ENCODE measurements around the gene RTN4IP1.
"Not testable (repeated sequence)": the region's sequence is repeated elsewhere in the genome, so short reads cannot be mapped to it uniquely, and the experiment has no call there.

RTN4IP1 gene

GRCh38 chr6:106581468-106581867, 47.8 kb downstream of the RTN4IP1 start:
- DNase-seq (ENCODE audit: low read depth), result no peak

DNA sequence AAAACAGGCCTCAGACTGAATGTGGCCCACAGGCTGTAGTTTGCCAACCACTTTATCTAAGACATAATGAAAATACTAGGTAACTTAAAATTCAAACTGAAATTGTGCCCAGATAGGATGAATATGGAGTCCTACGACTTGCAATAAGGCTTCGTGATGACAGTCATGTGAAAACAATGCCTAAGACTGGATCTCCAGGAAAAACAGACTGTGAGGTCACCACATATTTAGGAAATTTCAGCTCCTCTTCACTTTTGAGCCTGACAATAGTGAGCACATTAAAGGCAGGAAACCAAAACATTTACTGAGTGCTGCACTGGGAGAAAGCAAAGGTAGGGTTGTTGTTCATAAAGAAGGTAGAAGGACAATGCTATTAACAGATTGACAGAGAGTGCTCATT, 50.0 kb downstream of the RTN4IP1 start:
- no peak for DNase-seq (ENCODE audit: low read depth)

GRCh38 chr6:106574741-106575458, 54.4 kb downstream of the RTN4IP1 start:
- DNase-seq (ENCODE audit: low read depth), result no peak

DNA sequence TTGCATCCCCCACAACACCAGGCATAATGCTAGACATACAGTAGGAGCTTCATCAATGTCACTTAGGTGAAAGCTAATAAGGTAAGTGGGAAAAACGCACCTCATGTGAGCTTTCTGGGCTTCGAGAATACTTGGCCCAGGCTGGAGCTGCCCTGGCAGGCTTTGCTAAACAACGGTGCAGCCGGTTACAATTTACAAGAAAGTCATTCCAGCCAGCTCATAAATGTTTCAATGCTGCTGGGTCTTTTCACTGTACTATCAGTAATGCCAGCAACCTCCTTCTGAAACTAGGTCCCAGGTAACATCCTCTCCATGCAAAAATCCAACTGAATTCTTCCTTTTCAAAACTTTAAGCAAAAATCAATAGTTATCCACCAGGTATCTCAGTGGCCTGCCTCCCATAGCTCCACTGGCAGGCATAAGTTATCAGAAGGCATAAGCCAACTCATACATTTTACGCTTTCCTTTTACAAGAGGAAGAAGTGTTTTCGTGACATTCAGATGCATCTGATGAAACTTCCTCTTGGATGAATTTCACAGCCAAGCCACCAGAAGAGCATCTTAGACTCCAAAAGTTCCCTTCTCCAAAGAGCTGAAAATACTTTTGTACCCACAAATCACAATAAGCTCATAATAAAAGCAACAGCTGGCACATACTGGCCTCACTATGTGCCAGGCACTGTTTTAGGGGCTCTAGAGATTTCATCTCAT, 56.3 kb downstream of the RTN4IP1 start:
- DNase-seq (ENCODE audit: low read depth), result no peak

- no peak for DNase-seq (ENCODE audit: low read depth)
Measured at GRCh38 chr6:106572436-106572835, 56.9 kb downstream of the RTN4IP1 start.

DNA sequence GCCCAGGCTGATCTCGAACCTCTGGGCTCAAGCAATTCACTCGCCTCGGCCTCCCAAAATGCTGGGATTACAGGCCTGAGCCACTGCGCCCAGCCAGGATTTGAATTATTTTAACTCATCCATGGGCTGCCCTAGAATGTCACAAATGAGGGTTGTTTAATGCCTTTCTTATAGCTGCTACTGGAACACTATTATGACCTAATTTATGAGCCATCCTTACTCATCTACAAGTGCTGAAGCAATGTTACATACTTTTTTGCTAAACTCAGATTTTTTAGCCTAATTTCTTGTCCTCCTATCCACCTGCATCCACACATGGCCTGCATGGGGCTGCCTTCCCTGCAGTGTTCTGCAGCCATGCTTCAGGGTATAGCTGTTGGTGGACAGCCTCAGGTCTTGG, 59.9 kb downstream of the RTN4IP1 start:
- DNase-seq (ENCODE audit: low read depth), result no peak

GRCh38 chr6:106568530-106568929, 60.8 kb downstream of the RTN4IP1 start:
- no peak for DNase-seq (ENCODE audit: low read depth)

GRCh38 chr6:106564476-106564875, 64.8 kb downstream of the RTN4IP1 start:
- no peak for DNase-seq (ENCODE audit: low read depth)

DNA sequence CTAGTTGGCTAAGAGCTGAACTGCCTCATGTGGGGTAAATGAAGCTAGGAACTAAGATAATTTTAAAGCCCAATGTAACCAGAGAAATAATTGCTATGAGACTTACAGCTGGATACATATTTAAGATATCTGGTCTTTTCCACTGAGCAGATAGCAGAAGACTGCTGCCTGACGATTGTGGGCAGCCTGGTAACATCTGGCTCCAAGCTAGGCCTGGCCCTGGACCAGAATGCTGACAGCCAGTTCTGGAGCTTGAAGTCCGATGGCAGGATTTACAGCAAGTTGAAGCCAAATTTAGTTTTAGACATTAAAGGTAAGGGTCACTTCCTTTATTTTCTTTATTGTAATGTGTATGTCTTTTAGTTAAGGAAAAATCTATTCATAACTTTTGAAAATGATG, 65.7 kb downstream of the RTN4IP1 start:
- no peak for DNase-seq (ENCODE audit: low read depth)

DNA sequence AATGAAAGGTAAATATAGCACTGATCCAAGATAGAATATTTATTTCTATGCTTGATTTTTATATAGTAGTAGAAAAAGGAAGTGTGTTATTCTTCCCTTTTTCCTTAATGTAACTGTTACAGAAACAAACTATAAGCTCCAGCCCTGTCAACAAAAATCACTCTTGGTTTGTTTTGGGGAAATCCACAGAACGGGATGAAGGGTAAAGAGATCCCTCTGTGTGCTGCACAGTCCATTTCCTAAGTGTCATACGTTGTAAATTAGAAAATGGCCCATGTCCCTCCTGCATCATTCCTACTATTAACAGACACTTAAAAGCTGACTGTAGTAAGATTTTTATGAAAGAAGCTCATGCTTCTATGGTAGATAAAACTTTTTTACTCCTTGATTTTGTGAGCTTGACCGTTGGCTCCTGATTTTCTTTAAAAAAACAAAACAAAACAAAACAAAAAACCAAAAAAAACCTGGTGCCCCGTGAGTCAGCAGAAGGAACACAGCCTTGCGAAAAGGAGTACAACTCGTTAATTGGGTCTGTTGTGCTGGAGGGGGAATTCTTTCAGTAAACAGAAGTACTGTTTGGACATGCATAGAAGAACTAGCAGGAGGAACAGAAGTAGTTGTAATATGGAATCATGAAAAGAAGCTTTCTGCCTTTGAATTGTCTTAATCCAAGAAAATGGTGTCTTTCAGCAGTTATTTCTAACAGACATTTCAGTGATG, 67.5 kb downstream of the RTN4IP1 start:
- no peak for DNase-seq (ENCODE audit: low read depth)

DNA sequence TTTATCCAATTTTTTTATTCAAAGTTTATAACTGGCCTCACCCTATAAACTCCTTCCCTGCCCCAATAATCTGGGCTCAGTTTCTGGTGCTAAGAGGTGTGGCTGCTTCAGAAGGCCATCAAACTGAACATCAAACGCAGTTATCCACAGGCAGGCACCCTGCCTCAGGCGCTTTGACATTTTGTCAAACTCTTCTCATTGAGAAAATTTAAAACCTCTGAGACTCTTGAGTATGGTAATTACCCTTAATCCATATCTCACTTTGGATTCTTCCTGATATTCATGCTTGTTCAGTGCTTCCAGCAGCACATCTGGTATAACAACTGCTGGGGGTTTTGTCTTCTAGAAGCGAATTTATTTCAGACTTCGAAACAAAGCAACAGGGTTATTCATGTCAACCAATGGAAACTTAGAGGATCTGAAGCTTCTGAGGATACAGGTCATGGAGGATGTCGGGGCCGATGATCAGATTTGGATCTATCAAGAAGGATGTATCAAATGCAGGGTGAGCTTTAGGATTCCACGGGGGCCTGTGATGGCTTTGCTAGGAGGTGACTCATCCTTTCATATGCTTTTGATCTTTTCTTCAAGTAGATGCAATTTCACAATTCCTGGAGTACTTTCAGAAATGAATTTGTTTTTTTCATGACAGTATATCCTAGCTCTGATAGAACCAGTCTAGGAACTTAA, 68.2 kb downstream of the RTN4IP1 start:
- no peak for DNase-seq (ENCODE audit: low read depth)

DNA sequence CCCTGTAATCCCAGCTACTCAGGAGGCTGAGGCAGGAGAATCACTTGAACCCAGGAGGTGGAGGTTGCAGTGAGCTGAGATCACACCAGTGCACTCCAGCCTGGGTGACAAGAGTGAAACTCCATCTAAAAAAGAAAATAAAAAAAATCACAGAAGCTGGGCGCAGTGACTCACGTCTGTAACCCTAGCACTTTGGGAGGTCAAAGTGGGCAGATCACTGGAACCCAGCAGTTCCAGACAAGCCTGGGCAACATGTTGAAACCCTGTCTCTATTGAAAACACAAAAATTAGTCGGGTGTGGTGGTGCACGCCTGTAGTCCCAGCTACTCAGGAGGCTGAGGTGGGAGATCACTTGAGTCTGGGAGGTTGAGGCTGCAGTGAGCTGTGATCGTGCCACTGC, 69.6 kb downstream of the RTN4IP1 start:
- DNase-seq (ENCODE audit: low read depth), result not testable (repeated sequence)

GRCh38 chr6:106558364-106558763, 70.9 kb downstream of the RTN4IP1 start:
- DNase-seq (ENCODE audit: low read depth), result no peak

DNA sequence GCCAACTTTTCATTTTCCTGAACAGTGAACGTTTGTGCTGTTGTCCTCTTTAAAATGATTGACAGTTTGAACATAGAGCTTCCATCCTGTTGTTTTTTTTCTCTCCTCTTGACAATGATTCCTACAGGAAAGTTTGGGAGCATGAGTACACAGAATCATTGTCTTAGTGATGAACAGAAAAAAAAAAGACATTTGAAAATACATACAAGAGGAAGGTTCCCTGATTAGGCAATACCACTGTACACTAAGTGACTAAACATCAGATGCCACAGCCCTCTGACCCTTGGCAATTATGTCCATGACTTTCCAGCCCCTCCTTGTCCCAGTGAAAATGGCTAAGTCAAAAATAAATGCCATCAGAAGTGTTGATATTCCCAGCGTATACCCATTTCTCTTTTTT, 71.5 kb downstream of the RTN4IP1 start:
- no peak for DNase-seq (ENCODE audit: low read depth)

- no peak for DNase-seq (ENCODE audit: low read depth)
Measured at GRCh38 chr6:106556368-106556960, 72.8 kb downstream of the RTN4IP1 start.

GRCh38 chr6:106555767-106556166, 73.5 kb downstream of the RTN4IP1 start:
- DNase-seq (ENCODE audit: low read depth), result no peak

DNA sequence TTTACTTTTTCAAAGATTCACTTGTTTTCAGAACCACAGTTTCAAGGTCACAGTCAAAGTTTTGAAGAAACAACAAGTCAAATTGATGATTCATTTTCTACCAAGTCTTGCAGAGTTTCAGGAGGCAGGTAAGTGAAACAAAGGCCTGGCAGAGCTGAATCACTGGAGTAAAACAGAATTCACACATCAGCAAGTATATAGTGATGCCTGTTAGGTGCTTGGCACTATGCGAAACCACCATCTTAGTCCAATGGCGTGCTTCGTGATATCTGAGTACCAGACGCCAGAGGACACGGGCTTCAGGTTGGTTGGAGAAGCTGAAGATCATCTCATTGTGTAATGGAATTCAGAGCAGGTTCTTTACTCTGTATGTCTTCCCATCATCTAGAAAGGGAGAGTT, 75.9 kb downstream of the RTN4IP1 start:
- DNase-seq (ENCODE audit: low read depth), result no peak

DNA sequence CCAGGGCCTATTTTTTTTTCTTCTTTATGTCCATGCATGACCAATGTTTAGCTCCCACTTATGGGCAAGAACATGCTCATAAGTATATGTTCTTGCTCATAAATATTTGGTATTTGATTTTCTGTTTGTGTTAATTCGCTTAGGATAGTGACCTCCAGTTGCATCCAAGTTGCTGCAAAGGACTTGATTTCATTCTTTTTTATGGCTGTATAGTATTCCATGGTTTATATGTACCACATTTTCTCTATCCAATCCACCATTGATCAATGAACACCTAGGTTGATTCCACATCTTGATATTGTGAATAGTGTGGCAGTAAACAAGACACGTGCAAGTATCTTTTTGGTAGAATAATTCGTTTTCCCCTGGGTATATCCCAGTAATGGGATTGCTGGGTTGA, 78.1 kb downstream of the RTN4IP1 start:
- no peak for DNase-seq (ENCODE audit: low read depth)

- DNase-seq (ENCODE audit: low read depth), result no peak
Measured at GRCh38 chr6:106549521-106549920, 79.8 kb downstream of the RTN4IP1 start.

DNA sequence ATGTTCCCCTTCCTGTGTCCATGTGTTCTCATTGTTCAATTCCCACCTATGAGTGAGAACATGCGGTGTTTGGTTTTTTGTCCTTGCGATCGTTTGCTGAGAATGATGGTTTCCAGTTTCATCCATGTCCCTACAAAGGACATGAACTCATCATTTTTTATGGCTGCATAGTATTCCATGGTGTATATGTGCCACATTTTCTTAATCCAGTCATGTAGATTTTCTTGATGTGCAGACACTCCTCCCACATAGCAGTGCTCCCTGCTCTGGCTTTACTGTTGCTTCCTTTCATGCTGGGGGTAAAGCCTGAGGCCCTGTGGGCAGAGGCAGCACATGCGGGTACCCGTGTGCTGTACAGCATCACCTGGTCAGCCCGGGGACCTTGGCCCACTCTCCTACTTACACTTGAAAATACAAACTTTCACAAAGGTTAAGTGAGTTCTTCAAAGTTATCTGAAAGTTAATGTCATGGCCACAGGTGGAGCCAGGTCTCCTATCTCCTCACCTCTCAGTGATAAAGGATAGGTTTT, 80.3 kb downstream of the RTN4IP1 start:
- DNase-seq (ENCODE audit: low read depth), result not testable (repeated sequence)

- DNase-seq (ENCODE audit: low read depth), result no peak
Measured at GRCh38 chr6:106547601-106548453, 81.5 kb downstream of the RTN4IP1 start.
